HG03159 (cell line): Measurements from ENCODE around the gene CST3.
"Not testable (repeated sequence)": the region's sequence is repeated elsewhere in the genome, so short reads cannot be mapped to it uniquely, and the experiment has no call there.

Source experiments
- ATAC-seq: cut with Tn5 transposase; IDR thresholded peaks from one replicate; pipeline ENCODE4 v1.9.1; 2021; ENCODE audit warnings: mild to moderate bottlenecking, moderate library complexity; ENCODE audit not compliant: unreplicated experiment

The CST3 gene

GRCh38 chr20:23662276-23662870, 24.6 kb upstream of the CST3 start:
- ATAC-seq, result no peak

GRCh38 chr20:23661002-23661429, 23.3 kb upstream of the CST3 start:
- no peak for ATAC-seq

GRCh38 chr20:23659989-23660837, 22.5 kb upstream of the CST3 start:
- no peak for ATAC-seq

DNA sequence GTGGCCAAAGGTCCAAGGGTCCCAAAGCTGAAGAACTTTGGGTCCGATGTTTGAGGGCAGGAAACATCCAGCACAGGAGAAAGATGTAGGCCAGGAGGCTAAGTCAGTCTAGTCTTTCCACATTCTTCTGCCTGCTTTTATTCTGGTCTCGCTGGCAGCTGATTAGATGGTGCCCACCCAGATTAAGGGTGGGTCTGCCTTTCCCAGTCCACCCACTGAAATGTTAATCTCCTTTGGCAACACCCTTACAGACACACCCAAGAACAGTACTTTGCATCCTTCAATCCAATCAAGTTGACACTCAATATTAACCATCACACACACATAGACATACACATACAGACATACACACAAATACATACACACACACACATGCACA, 21.8 kb upstream of the CST3 start:
- ATAC-seq, result not testable (repeated sequence)

- no peak for ATAC-seq
Measured at GRCh38 chr20:23658989-23659609, 21.3 kb upstream of the CST3 start.

DNA sequence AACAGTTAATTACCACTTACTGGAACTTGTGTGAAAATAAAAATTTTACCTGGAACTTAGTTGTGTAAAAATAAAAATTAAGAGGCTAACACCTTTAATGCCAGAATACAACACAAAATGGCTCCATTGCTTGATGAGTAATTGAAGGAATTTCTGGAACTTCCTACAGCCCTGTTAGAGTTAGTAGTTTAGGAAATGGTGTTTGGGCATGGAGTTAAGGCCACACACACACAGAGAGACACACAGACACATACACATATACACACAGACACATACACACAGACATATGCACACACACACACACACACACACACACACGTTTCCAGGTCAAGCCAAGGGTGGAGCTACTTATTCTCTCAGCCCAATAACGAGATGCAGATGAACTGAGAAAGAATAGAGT, 20.6 kb upstream of the CST3 start:
- no peak for ATAC-seq

DNA sequence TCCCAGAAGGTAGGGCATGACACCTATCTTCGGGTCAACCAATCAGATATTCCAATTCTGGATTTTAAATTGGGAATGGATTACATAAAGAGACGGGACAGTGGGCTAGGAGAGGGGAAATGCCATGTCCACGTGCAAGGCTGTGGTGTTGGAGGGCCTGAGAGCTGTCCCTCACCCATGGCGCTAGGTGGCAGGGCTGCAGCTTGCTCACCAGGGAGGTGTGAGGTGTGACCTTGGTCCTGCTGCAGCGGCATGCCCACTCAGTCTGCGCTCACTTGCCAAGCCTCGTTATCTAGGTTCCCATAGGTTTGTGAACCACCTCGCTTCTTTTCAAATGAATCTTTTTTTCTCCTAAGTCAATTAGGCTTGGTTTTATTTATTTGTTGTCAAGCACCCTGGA, 19.4 kb upstream of the CST3 start:
- no peak for ATAC-seq

- no peak for ATAC-seq
Measured at GRCh38 chr20:23656372-23656771, 18.6 kb upstream of the CST3 start.

DNA sequence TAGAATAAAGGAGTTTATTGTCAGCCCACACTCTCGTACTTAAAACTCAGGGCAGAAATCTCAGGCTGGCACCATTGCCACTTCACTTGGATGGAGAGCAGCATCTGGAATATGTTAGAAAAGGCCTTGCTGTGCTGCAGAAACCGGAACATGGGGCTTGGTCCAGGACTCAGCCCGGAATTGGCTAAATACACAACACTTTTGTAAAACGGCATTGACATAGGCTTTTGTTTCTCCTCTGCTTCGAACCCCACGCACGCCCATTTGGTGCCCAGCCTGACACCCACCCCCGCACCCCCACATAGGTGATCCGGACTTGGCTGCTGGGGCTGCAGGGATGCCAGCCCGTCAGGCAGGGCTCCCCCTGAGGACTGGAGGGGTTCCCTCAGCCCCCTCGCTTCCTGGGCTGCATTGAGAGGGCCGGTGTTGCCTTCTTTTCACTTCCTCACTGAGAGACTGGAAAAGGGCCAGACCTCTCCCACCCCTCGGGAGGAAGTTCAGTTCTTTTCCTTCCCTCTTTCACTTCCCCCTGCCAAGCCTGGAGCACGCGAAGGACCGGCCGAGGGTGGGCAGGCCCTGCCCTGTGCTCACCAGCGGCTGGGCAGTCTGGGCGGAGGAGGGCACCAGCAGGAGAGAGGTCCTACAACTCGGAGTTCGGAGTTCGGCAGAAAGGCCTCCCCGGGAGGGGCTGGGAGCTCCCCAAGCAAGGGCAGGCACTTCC, 17.9 kb upstream of the CST3 start:
- ATAC-seq, result no peak

DNA sequence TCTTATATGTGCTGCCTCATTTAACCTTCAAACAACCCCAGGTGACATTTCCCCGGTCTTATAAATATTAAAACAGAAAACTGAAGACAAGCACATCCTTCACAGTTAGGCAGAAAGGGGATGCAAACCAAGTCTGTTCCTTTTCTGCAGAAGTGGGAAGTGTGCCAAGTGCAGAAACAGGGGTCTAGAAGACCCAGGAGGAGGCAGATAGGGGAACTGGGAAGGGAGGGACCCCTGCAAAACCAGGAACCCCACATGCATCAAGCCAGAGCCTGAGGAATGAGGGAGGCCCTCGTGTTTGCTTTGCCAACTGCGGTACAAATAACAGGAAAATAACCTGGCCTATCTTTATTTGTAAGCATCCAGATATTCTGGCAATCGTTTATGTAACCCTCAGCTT, 17.0 kb upstream of the CST3 start:
- ATAC-seq, result no peak

GRCh38 chr20:23654000-23654399, 16.2 kb upstream of the CST3 start:
- no peak for ATAC-seq

DNA sequence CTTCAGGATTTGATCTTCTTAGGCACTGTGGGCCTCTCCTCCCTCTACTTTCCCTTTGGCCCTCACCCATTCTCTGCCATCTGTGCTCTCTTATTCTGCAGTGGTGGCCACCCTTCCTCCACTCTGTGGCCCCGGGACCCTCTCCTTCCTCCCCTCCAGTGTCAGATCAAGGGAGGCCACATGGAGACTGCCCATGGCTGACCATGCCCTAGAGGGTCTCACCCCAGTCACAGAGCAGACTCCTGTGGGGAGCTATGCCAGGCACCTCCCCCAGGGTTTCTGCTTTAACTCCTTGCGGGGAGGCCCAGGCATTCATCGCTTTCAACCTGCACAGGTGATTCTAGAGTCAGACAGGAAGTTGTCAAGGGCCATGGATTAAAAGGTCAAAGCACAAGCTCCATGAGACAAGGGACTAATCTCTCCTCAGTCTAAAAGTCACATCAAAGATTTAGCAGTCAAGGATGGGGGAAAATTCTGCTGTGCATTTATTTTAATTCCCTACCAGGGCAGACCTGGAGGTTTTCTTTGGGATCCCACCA, 15.7 kb upstream of the CST3 start:
- no peak for ATAC-seq

- no peak for ATAC-seq
Measured at GRCh38 chr20:23652926-23653325, 15.2 kb upstream of the CST3 start.

GRCh38 chr20:23652371-23652770, 14.6 kb upstream of the CST3 start:
- ATAC-seq, result no peak

- ATAC-seq, result no peak
Measured at GRCh38 chr20:23651117-23651516, 13.4 kb upstream of the CST3 start.

DNA sequence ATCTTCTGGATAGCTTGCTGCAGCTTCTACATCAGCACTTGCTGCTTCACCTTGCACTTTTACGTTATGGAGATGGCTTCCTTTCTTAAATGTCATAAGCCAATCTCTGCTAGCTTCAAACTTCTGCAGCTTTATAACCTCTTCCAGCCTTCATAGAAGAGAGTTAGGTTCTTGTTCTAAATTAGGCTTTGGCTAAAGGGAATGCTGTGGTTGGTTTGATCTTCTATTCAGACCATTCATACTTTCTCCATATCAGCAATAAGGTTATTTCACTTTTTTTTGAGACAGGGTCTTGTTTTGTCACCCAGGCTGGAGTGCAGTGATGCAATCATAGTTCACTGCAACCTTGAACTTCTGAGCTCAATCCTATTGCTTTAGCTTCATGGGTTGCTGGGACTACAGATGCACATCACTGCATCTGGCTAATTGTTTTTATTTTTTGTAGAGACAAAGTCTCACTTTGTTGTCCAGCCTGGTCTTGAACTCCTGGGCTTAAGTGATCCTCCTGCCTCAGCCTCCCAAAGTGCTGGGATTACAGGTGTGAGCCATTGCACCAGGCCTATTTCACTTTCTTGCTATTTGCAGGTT, 12.2 kb upstream of the CST3 start:
- ATAC-seq, result no peak

DNA sequence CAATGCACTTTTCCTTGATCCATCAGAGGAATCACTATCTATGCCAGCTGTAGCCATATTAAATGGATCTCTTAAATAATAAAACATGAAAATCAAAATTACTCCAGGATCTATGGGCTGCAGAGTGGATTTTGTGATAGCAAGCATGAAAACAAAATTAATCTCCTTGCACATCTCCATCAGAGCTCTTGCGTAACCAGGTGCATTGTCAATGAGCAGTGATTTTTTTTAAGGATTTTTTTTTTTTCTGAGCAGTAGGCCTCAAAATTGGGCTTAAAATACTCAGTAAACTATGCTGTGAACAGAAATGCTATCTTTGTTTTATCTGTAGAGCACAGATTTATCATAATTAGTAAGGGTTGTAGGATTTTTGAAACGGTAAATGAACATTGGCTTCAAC, 11.5 kb upstream of the CST3 start:
- ATAC-seq, result no peak

- ATAC-seq, result no peak
Measured at GRCh38 chr20:23647346-23647745, 9.6 kb upstream of the CST3 start.

- no peak for ATAC-seq
Measured at GRCh38 chr20:23646106-23646873, 8.5 kb upstream of the CST3 start.

- ATAC-seq, result no peak
Measured at GRCh38 chr20:23645575-23645974, 7.8 kb upstream of the CST3 start.
